ENCODE data around the gene NDRG4. TPM values are rescaled to one million over a fixed set of nuclear protein-coding genes. Genes with fewer than 3 reads are reported as not detected.

NDRG4 gene
- total and polyA plus RNA-seq, 2 donors (not counting 1 experiment from before 2014, with no cell fraction given) = 0.96 to 1.1 TPM

DNA sequence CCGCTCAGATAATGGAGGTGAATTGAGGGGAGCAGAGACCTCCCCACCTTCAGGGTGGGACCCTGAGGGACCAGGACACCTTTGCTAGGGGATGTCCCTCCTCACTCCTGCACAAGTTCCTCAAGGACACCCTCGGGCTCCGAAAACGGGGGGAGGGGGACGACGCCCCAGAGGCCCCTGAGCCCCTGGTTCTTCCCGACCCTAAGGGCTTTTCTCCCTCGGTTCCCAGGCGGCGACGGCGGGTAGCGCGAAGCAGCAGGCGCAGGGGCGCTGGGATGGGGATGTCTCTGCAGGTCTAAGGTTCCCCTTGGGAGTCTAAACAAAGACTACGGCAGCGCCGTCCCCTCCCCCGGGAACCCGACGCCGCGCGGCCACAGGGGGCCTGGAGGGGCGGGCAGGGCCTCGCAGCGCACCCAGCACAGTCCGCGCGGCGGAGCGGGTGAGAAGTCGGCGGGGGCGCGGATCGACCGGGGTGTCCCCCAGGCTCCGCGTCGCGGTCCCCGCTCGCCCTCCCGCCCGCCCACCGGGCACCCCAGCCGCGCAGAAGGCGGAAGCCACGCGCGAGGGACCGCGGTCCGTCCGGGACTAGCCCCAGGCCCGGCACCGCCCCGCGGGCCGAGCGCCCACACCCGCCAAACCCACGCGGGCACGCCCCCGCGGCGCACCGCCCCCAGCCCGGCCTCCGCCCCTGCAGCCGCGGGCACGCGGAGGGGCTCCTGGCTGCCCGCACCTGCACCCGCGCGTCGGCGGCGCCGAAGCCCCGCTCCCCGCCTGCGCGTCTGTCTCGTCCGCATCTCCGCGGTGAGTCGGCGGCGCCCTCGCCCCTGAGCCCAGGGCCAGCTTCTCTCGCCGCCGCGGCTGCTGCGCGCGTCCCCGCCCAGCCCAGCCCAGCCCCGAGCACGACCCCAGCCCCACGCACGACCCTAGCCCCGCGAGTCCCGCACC lies 36.7 kb upstream of the NDRG4 start:
- Histone ChIP-seq H2AFZ (ENCODE audit: insufficient read depth, low read depth, low read length, poor library complexity, severe bottlenecking) (peak overlapping the region; percentile 50), H3K4me3 (ENCODE audit: control extremely low read depth in 1 of 5, extremely low read depth in 1 of 5, insufficient read depth in 1 of 5, low read depth in 2 of 5, low read length in 4 of 5) (peak overlapping the region in 3 of 5 experiments; percentile 30 to 46 (median 36)), H3K27me3 (replicated peaks in 1 of 4; ENCODE audit: control extremely low read depth in 1 of 4, control insufficient read depth in 3 of 4, insufficient read depth in 4 of 4, low read length in 3 of 4) (peaks cover 0 to 43% (median 14%) of the 10 kb centered on the region in 4 experiments), H3K4me1 (ENCODE audit: control insufficient read depth in 2 of 2, insufficient read depth in 2 of 2, low read length in 2 of 2) (peaks cover 12 to 14% of the 10 kb centered on the region in 2 donors), H4K20me1 (ENCODE audit: control insufficient read depth, insufficient read depth, low read length, poor library complexity, severe bottlenecking) (no peaks in the 10 kb centered on the region), H3K27ac (ENCODE audit: low read length in 2 of 2) (no peak overlapping the region), H3K36me3 (replicated peaks in 1 of 2; ENCODE audit: control extremely low read depth in 1 of 2, control insufficient read depth in 1 of 2, extremely low read depth in 1 of 2, insufficient read depth in 2 of 2, low read length in 1 of 2) (no peaks in the 10 kb centered on the region), H3K79me2 (ENCODE audit: control insufficient read depth, insufficient read depth, low read length) (no peaks in the 10 kb centered on the region), H3K9me3 (ENCODE audit: control extremely low read depth in 1 of 3, control insufficient read depth in 2 of 3, insufficient read depth in 1 of 3, low read length in 2 of 3) (no peaks in the 10 kb centered on the region), H3K9ac (ENCODE audit: low read length) (peak overlapping the region; percentile 37), H3K4me2 (replicated peaks; ENCODE audit: low read depth, low read length, poor library complexity, severe bottlenecking) (peak overlapping the region; percentile 86)
- H3K4me1 Mint-ChIP-seq = peaks cover 12% of the 10 kb centered on the region
- DNase-seq (peak; percentile 39), ATAC-seq (ENCODE audit: low read depth) (peak; percentile 50)
- H3K27ac Mint-ChIP-seq = no peak overlapping the region
- ChIA-PET CTCF (no interaction called here), POLR2A (no interaction called here)
- TF ChIP-seq, protein P1, sequence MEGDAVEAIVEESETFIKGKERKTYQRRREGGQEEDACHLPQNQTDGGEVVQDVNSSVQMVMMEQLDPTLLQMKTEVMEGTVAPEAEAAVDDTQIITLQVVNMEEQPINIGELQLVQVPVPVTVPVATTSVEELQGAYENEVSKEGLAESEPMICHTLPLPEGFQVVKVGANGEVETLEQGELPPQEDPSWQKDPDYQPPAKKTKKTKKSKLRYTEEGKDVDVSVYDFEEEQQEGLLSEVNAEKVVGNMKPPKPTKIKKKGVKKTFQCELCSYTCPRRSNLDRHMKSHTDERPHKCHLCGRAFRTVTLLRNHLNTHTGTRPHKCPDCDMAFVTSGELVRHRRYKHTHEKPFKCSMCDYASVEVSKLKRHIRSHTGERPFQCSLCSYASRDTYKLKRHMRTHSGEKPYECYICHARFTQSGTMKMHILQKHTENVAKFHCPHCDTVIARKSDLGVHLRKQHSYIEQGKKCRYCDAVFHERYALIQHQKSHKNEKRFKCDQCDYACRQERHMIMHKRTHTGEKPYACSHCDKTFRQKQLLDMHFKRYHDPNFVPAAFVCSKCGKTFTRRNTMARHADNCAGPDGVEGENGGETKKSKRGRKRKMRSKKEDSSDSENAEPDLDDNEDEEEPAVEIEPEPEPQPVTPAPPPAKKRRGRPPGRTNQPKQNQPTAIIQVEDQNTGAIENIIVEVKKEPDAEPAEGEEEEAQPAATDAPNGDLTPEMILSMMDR (IDR thresholded peaks at IDR 0.05) = no peak
- TF ChIP-seq EZH2 (IDR thresholded peaks at IDR 0.05; ENCODE audit: borderline replicate concordance, insufficient read depth, low read depth, low read length, poor library complexity, severe bottlenecking) = no peak
- 1% methylated on average over 112 of the region's 113 CpGs for WGBS (ENCODE audit: insufficient coverage)
- H3K9me3 Mint-ChIP-seq (ENCODE audit: insufficient read depth) = no peaks in the 10 kb centered on the region
- peak overlapping the region; percentile 68 for H3K4me3 Mint-ChIP-seq
- peaks cover 41% of the 10 kb centered on the region for H3K27me3 Mint-ChIP-seq
- intact Hi-C loops (cut with micrococcal nuclease) = no loop called here
